Nephron progenitor cell (in vitro differentiated cells): ENCODE data around the gene CNTNAP2.

Source experiments
- DNase-seq: peaks from one replicate; pipeline ENCODE4 v3.0.0; 2021
- H3K27ac Mint-ChIP-seq: 2 replicates; pipeline ENCODE4 v1.8.0; 2021; ENCODE audit warnings: mild to moderate bottlenecking, moderate library complexity, mixed read lengths
- H3K27me3 Mint-ChIP-seq: 2 replicates; pipeline ENCODE4 v1.8.0; 2021; ENCODE audit warnings: mild to moderate bottlenecking, low read depth, mixed read lengths; ENCODE audit not compliant: poor library complexity
- H3K36me3 Mint-ChIP-seq: 2 replicates; pipeline ENCODE4 v1.8.0; 2021; ENCODE audit warnings: low read depth, mixed read lengths
- H3K4me1 Mint-ChIP-seq: 2 replicates; pipeline ENCODE4 v1.8.0; 2021; ENCODE audit warnings: mixed read lengths
- H3K4me3 Mint-ChIP-seq: 2 replicates; pipeline ENCODE4 v1.8.0; 2021; ENCODE audit warnings: mild to moderate bottlenecking, moderate library complexity, mixed read lengths
- H3K9me3 Mint-ChIP-seq: 2 replicates; pipeline ENCODE4 v1.8.0; 2021; ENCODE audit warnings: mild to moderate bottlenecking, moderate library complexity, mixed read lengths
- CTCF ChIP-seq: fragments of 200-600 bp; sonication (generic); IDR thresholded peaks from 2 replicates; pipeline ENCODE4 v1.5.0; 2021; ENCODE audit warnings: antibody characterized with exemption

The CNTNAP2 gene

GRCh38 chr7:146262527-146262926, 145.9 kb downstream of the CNTNAP2 start:
- H3K27me3 Mint-ChIP-seq: no peaks in the 10 kb centered on the region
- H3K9me3 Mint-ChIP-seq: peaks cover 6% of the 10 kb centered on the region
- no peak overlapping the region for H3K27ac Mint-ChIP-seq
- no peaks in the 10 kb centered on the region for H3K36me3 Mint-ChIP-seq
- H3K4me3 Mint-ChIP-seq: no peak overlapping the region
- peaks cover 8% of the 10 kb centered on the region for H3K4me1 Mint-ChIP-seq
- no peak for DNase-seq
- TF ChIP-seq CTCF: no peak

DNA sequence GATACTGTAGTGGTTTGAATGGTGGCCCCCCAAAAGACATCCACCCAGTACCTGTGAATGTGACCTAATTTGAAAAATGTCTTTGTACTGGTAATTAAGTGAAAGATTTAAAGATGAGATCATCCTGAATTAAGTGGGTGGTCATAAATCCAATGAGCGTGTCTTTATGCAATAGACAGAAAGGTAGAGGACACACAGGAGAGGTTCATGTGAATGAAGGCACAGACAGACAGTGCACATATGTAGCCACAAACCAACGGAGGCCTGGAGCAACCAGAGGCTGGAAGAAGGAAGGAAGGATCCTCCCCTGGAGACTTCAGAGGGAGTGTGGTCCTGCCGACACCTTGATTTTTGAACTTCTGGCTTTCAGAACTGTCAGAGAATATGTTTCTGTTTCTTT, 160.3 kb downstream of the CNTNAP2 start:
- no peaks in the 10 kb centered on the region for H3K9me3 Mint-ChIP-seq
- TF ChIP-seq CTCF: no peak
- H3K4me3 Mint-ChIP-seq: no peak overlapping the region
- H3K27me3 Mint-ChIP-seq: no peaks in the 10 kb centered on the region
- DNase-seq: no peak
- no peak overlapping the region for H3K27ac Mint-ChIP-seq
- no peaks in the 10 kb centered on the region for H3K36me3 Mint-ChIP-seq
- no peaks in the 10 kb centered on the region for H3K4me1 Mint-ChIP-seq

GRCh38 chr7:146285418-146285817, 168.8 kb downstream of the CNTNAP2 start:
- Mint-ChIP-seq H3K36me3 (no peaks in the 10 kb centered on the region), H3K27ac (no peak overlapping the region), H3K4me3 (no peak overlapping the region), H3K4me1 (peaks cover 9% of the 10 kb centered on the region), H3K9me3 (no peaks in the 10 kb centered on the region), H3K27me3 (peaks cover 3% of the 10 kb centered on the region)
- no peak for DNase-seq
- no peak for TF ChIP-seq CTCF

- TF ChIP-seq CTCF: no peak
- Mint-ChIP-seq H3K27me3 (peaks cover 3% of the 10 kb centered on the region), H3K4me1 (peaks cover 9% of the 10 kb centered on the region), H3K36me3 (no peaks in the 10 kb centered on the region), H3K4me3 (no peak overlapping the region), H3K9me3 (no peaks in the 10 kb centered on the region), H3K27ac (no peak overlapping the region)
- DNase-seq: no peak
Measured at GRCh38 chr7:146290746-146291145, 174.1 kb downstream of the CNTNAP2 start.

DNA sequence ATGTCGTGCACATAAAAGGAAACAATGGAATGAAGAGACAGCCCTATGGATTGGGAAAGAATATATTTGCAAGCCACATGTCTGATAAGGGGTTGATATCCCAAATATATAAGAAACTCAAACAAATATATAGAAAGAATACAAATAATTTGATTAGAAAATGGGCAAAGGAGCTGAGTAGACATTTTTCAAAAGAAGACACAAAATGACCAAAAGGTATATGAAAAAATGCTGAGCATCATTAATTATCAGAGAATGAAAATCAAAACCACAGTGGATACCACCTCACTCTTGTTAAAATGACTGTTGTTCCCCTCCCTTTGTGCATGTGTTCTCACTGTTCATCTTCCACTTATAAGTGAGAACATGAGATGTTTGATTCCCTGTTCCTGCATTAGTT, 175.3 kb downstream of the CNTNAP2 start:
- no peak for DNase-seq
- no peaks in the 10 kb centered on the region for H3K36me3 Mint-ChIP-seq
- no peak overlapping the region for H3K4me3 Mint-ChIP-seq
- no peaks in the 10 kb centered on the region for H3K4me1 Mint-ChIP-seq
- TF ChIP-seq CTCF: no peak
- H3K9me3 Mint-ChIP-seq: no peaks in the 10 kb centered on the region
- H3K27me3 Mint-ChIP-seq: no peaks in the 10 kb centered on the region
- no peak overlapping the region for H3K27ac Mint-ChIP-seq

- Mint-ChIP-seq H3K4me3 (no peak overlapping the region), H3K27me3 (no peaks in the 10 kb centered on the region), H3K4me1 (no peaks in the 10 kb centered on the region), H3K27ac (no peak overlapping the region), H3K36me3 (no peaks in the 10 kb centered on the region), H3K9me3 (no peaks in the 10 kb centered on the region)
- DNase-seq: no peak
- TF ChIP-seq CTCF: no peak
Measured at GRCh38 chr7:146296028-146296427, 179.4 kb downstream of the CNTNAP2 start.
